K562 (cell line): ENCODE data around the gene IL15RA. TPM values are rescaled to one million over a fixed set of nuclear protein-coding genes. Genes with fewer than 3 reads are reported as not detected.

Source experiments
- ATAC-seq: fragments of 200-7000 bp; cut with Tn5 transposase; 3 replicates; pipeline ENCODE4 v1.9.1; 2020; ENCODE audit warnings: moderate library complexity
- BruUV-seq: library from RNA; stranded (reverse); fragments of 400-500 nt; replicated peaks from 2 replicates; lab custom pipeline; 2021; lab: Mats Ljungman, UMichigan
- CTCF ChIA-PET: fragments of 300-600 bp; formaldehyde crosslinking; extraction: SDS; loops from one replicate; lab custom pipeline; 2021; ENCODE audit warnings: low intra/inter-chr PET ratio; lab: Yijun Ruan, JAX
- POLR2A ChIA-PET: fragments of 300-600, 350-650 bp; sonication (Branson Sonifier 250); formaldehyde crosslinking; extraction: SDS; loops from one replicate; lab custom pipeline; 2021; ENCODE audit warnings: antibody characterized with exemption, inconsistent platforms; lab: Yijun Ruan, JAX
- DNase-seq, 4 experiments: peaks; one replicate each; pipeline versions ENCODE4 v3.0.0 to v3.0.0-alpha.2; 2011 to 2018; ENCODE audit warnings: low spot score in 3 of 4, mixed read lengths in 3 of 4; ENCODE audit errors: extremely low read depth in 1 of 4
- FAIRE-seq: peaks from 2 replicates; lab custom pipeline; 2011; peaks lifted over from hg19 to GRCh38; lab: Jason Lieb, UNC
- H2AFZ ChIP-seq: 2 replicates; pipeline ENCODE4 v1.6.0; 2011; ENCODE audit warnings: low read depth, low read length, control low read depth, inconsistent platforms
- H3K27ac ChIP-seq: fragments of 200-600 bp; 3 replicates; pipeline ENCODE4 v1.8.0; 2011; ENCODE audit warnings: low read depth, mild to moderate bottlenecking, control low read depth, inconsistent platforms, low read length, moderate library complexity, mixed read lengths; ENCODE audit errors: extremely low read depth
- H3K27me3 ChIP-seq, 2 experiments: fragments of 300-600 bp in 1 of 2; 2 replicates in 1 of 2; 3 replicates in 1 of 2; pipeline versions ENCODE4 v1.6.0 to v1.8.0; 2011; ENCODE audit warnings: inconsistent platforms in 2 of 2, low read length in 2 of 2, mild to moderate bottlenecking in 1 of 2, mixed read lengths in 1 of 2, moderate library complexity in 1 of 2; ENCODE audit not compliant: control insufficient read depth in 2 of 2, insufficient read depth in 2 of 2
- H3K36me3 ChIP-seq: fragments of 300-600 bp; 3 replicates; pipeline ENCODE4 v1.8.0; 2011; ENCODE audit warnings: mild to moderate bottlenecking, low read length, inconsistent platforms; ENCODE audit not compliant: control insufficient read depth, insufficient read depth
- H3K4me1 ChIP-seq, 2 experiments: fragments of 200-600 bp in 1 of 2; replicated peaks in 1 of 2; 2 replicates in 1 of 2; 3 replicates in 1 of 2; pipeline versions ENCODE4 v1.5.1 to v1.8.0; 2011; ENCODE audit warnings: inconsistent platforms in 2 of 2, low read length in 2 of 2, mild to moderate bottlenecking in 1 of 2, mixed read lengths in 1 of 2, moderate library complexity in 1 of 2; ENCODE audit not compliant: control insufficient read depth in 2 of 2, insufficient read depth in 2 of 2
- H3K4me2 ChIP-seq: 2 replicates; pipeline ENCODE4 v1.6.1; 2011; ENCODE audit warnings: low read length, control low read depth, inconsistent platforms, mixed read lengths; ENCODE audit not compliant: insufficient read depth
- H3K4me3 ChIP-seq: fragments of 200-600 bp; sonication (generic), shearing (Covaris generic); 2 replicates; pipeline ENCODE4 v1.5.1; 2016; ENCODE audit warnings: control low read depth, inconsistent platforms
- H3K79me2 ChIP-seq: fragments of 200-600 bp; 3 replicates; pipeline ENCODE4 v1.8.0; 2011; ENCODE audit warnings: low read length, inconsistent platforms; ENCODE audit not compliant: control insufficient read depth, insufficient read depth
- H3K9ac ChIP-seq, 2 experiments: 2 replicates each; pipeline versions ENCODE4 v1.6.0 to v1.6.1; 2011; ENCODE audit warnings: low read depth in 2 of 2, low read length in 2 of 2, control low read depth in 1 of 2, inconsistent platforms in 1 of 2, mild to moderate bottlenecking in 1 of 2, mixed read lengths in 1 of 2; ENCODE audit not compliant: insufficient read depth in 1 of 2
- H3K9me1 ChIP-seq: one replicate; pipeline ENCODE4 v1.6.0; 2011; ENCODE audit warnings: inconsistent platforms, mild to moderate bottlenecking, low read length, moderate library complexity; ENCODE audit not compliant: control insufficient read depth, insufficient read depth
- H3K9me3 ChIP-seq: replicated peaks from 2 replicates; pipeline ENCODE4 v1.5.1; 2011; ENCODE audit warnings: low read depth, low read length, inconsistent platforms; ENCODE audit not compliant: control insufficient read depth, insufficient read depth
- H4K20me1 ChIP-seq: replicated peaks from 2 replicates; pipeline ENCODE4 v1.6.1; 2011; ENCODE audit warnings: low read length, inconsistent platforms, mixed read lengths; ENCODE audit not compliant: control insufficient read depth, insufficient read depth
- CHD4 ChIP-seq: fragments of 200-600 bp; sonication (generic); IDR thresholded peaks from 3 replicates; pipeline ENCODE4 v1.6.1; 2012; ENCODE audit warnings: low read depth, mild to moderate bottlenecking, mixed read lengths, low read length, inconsistent platforms; ENCODE audit not compliant: insufficient read depth, insufficient replicate concordance, poor library complexity, severe bottlenecking
- ETV1 ChIP-seq: fragments of 450-650 bp; conservative IDR thresholded peaks from 2 replicates; pipeline ENCODE4 v1.6.1; 2016; ENCODE audit warnings: missing genetic modification characterization, control low read depth, low read depth, missing compliant biosample characterization
- FOXM1 ChIP-seq, 2 experiments: fragments of 450-650 bp in 1 of 2; sonication (generic) in 1 of 2; formaldehyde crosslinking in 1 of 2; IDR thresholded peaks; 2 replicates each; pipeline versions ENCODE4 v1.6.1 to v1.9.0; 2017 to 2022; ENCODE audit warnings: low read depth in 2 of 2, mild to moderate bottlenecking in 2 of 2, missing genetic modification reagents in 1 of 2, moderate library complexity in 1 of 2
- KLF6 ChIP-seq: fragments of 250-450 bp; sonication (Bioruptor Pico); IDR thresholded peaks from 2 replicates; pipeline ENCODE4 v1.4.0; 2020; ENCODE audit warnings: mild to moderate bottlenecking, moderate library complexity, borderline replicate concordance
- MIER1 ChIP-seq: fragments of 450-650 bp; IDR thresholded peaks from 2 replicates; pipeline ENCODE4 v1.6.1; 2016; ENCODE audit warnings: antibody characterized with exemption, mild to moderate bottlenecking, low read depth
- MTA2 ChIP-seq: fragments of 450-650 bp; IDR thresholded peaks from 2 replicates; pipeline ENCODE4 v1.6.1; 2016; ENCODE audit warnings: low read depth
- PPARD ChIP-seq: fragments of 250-450 bp; sonication (Bioruptor Pico); IDR thresholded peaks from 2 replicates; pipeline ENCODE4 v1.8.0; 2022; ENCODE audit warnings: inconsistent platforms, mild to moderate bottlenecking, moderate library complexity
- PTBP1 ChIP-seq: fragments of 200-400 bp; formaldehyde crosslinking; IDR thresholded peaks from 2 replicates; pipeline ENCODE4 v1.6.1; 2017; ENCODE audit warnings: low read depth, low read length
- PURB ChIP-seq: sonication (generic); formaldehyde crosslinking; IDR thresholded peaks from 2 replicates; pipeline ENCODE4 v1.9.0; 2021; ENCODE audit warnings: low read depth, mild to moderate bottlenecking, missing genetic modification reagents
- RBM25 ChIP-seq: fragments of 200-400 bp; formaldehyde crosslinking; IDR thresholded peaks from 2 replicates; pipeline ENCODE4 v1.6.1; 2018; ENCODE audit warnings: low read length, low read depth, moderate library complexity; ENCODE audit not compliant: severe bottlenecking
- SMARCE1 ChIP-seq: fragments of 450-650 bp; IDR thresholded peaks from 2 replicates; pipeline ENCODE4 v1.7.1; 2016; ENCODE audit warnings: mild to moderate bottlenecking
- SOX6 ChIP-seq: fragments of 450-650 bp; IDR thresholded peaks from 2 replicates; pipeline ENCODE4 v1.6.1; 2014; ENCODE audit warnings: mild to moderate bottlenecking
- THRAP3 ChIP-seq: fragments of 450-650 bp; IDR thresholded peaks from 2 replicates; pipeline ENCODE4 v1.6.1; 2016; ENCODE audit warnings: mild to moderate bottlenecking, inconsistent platforms, borderline replicate concordance
- ZFP91 ChIP-seq: sonication (generic); formaldehyde crosslinking; IDR thresholded peaks from 2 replicates; pipeline ENCODE4 v1.8.0; 2022; ENCODE audit warnings: mild to moderate bottlenecking, missing genetic modification reagents
- ZKSCAN8 ChIP-seq: fragments of 200-800 bp; sonication (Bioruptor generic); IDR thresholded peaks from 2 replicates; pipeline ENCODE4 v1.6.1; 2016; ENCODE audit warnings: missing genetic modification characterization, missing compliant biosample characterization
- ZNF511 ChIP-seq: sonication (generic); formaldehyde crosslinking; IDR thresholded peaks from 2 replicates; pipeline ENCODE4 v1.8.0; 2022; ENCODE audit warnings: mild to moderate bottlenecking, missing genetic modification reagents
- WGBS: fragments of 100-300 bp; shearing (Covaris generic); methylation state at CpG from one replicate; pipeline ENCODE4 v1.1.6; 2016; ENCODE audit warnings: low coverage, mixed read lengths; ENCODE audit not compliant: insufficient coverage; ENCODE audit errors: missing lambda C conversion rate; 5-methylcytosine and 5-hydroxymethylcytosine counted together
- in situ Hi-C: fragments of 300-500 bp; cut with MboI; formaldehyde crosslinking; loops from 4 replicates; pipeline ENCODE4 v1.15.0; 2018; ENCODE audit warnings: inconsistent platforms, mixed read lengths
- intact Hi-C: fragments of 100-400 bp; cut with micrococcal nuclease; formaldehyde crosslinking; loops from 2 replicates; pipeline ENCODE4 v1.14.2; 2022
- polyA plus RNA-seq, 8 experiments: library from polyadenylated mRNA; depleted of rRNA in 4 of 8; stranded (reverse) in 5 of 8; unstranded in 3 of 8; fragments of >200 nt; fragmentation: Nextera tagmentation in 2 of 8; fragmentation: Illumina TruSeq in 1 of 8; extraction: Ambion mirVana in 2 of 8; extraction: Trizol in 1 of 8; gene quantifications; 2 replicates each; pipeline versions ENCODE4 v1.2.1 to v1.2.3, GENCODE V29; 2011 to 2014; ENCODE audit warnings: inconsistent platforms in 1 of 8, missing spikeins in 1 of 8
- total RNA-seq, 7 experiments: library from RNA; depleted of rRNA in 6 of 7; stranded (reverse); fragments of >200 nt in 6 of 7; fragmentation: Illumina TruSeq in 2 of 7; extraction: Trizol in 2 of 7; gene quantifications; 2 replicates each; pipeline versions ENCODE4 v1.2.1 to v1.2.3, GENCODE V29; 2011 to 2021; ENCODE audit warnings: low replicate concordance in 1 of 7
- TF ChIP-seq, protein P1 (sequence below): IDR thresholded peaks from 3 replicates; pipeline ENCODE4 v1.6.1; 2011; ENCODE audit warnings: borderline replicate concordance, mild to moderate bottlenecking, moderate library complexity; ENCODE audit not compliant: insufficient read length; ENCODE audit errors: extremely low read depth

The IL15RA gene
- total and polyA plus RNA-seq, 9 of the 15 experiments (the other 6 are each of a cell fraction or from before 2014, with no cell fraction given) = 1.2 to 11.7 (median 8.0) TPM

DNA sequence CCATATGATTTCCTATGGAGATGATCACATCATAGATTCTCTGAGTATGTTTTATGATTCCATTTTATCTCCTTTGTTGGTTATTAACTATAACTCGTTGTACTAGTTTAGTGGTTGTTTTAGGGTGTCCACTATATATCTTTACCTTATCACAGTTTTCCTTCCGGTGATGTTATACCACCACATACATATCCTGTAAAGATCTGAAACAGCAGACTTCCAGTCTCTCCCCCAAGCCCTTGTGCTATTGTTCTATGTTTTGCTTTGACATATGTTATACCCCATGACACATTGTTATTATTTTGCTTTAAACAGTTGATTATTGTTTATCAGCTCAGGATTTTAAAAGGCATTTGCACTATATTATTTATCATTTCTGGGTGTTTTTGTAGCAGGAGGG is 7.3 kb downstream of the IL15RA start:
- ATAC-seq = 0 out of 3 replicates have a peak, but pooled peaks have one; percentile 15
- TF ChIP-seq ZFP91 (CRISPR knock-in tag) = no peak
- TF ChIP-seq SMARCE1 = 0 out of 2 replicates have a peak, but pooled peaks have one; percentile 29
- TF ChIP-seq SOX6 = peak; percentile 79
- TF ChIP-seq ETV1 (tag) = peak; percentile 61
- TF ChIP-seq THRAP3 = no peak
- no peak for TF ChIP-seq MIER1
- TF ChIP-seq PTBP1 = no peak
- TF ChIP-seq, protein P1, sequence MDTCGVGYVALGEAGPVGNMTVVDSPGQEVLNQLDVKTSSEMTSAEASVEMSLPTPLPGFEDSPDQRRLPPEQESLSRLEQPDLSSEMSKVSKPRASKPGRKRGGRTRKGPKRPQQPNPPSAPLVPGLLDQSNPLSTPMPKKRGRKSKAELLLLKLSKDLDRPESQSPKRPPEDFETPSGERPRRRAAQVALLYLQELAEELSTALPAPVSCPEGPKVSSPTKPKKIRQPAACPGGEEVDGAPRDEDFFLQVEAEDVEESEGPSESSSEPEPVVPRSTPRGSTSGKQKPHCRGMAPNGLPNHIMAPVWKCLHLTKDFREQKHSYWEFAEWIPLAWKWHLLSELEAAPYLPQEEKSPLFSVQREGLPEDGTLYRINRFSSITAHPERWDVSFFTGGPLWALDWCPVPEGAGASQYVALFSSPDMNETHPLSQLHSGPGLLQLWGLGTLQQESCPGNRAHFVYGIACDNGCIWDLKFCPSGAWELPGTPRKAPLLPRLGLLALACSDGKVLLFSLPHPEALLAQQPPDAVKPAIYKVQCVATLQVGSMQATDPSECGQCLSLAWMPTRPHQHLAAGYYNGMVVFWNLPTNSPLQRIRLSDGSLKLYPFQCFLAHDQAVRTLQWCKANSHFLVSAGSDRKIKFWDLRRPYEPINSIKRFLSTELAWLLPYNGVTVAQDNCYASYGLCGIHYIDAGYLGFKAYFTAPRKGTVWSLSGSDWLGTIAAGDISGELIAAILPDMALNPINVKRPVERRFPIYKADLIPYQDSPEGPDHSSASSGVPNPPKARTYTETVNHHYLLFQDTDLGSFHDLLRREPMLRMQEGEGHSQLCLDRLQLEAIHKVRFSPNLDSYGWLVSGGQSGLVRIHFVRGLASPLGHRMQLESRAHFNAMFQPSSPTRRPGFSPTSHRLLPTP = no peak
- TF ChIP-seq RBM25 = no peak
- TF ChIP-seq PPARD = no peak
- TF ChIP-seq FOXM1 (IDR thresholded peaks at IDR 0.05; ENCODE audit: low read depth) = no peak
- no peak for TF ChIP-seq FOXM1 (CRISPR knock-in tag; IDR thresholded peaks at IDR 0.05; ENCODE audit: low read depth)
- TF ChIP-seq PURB = no peak
- TF ChIP-seq KLF6 (CRISPR knock-in tag) = no peak
- TF ChIP-seq ZNF511 = no peak
- no peak for TF ChIP-seq ZKSCAN8 (CRISPR knock-in tag)
- TF ChIP-seq CHD4 = no peak
- TF ChIP-seq MTA2 = no peak

More for the DNA sequence above, 7.3 kb downstream of the IL15RA start:
- in situ Hi-C loops = no loop called here
- DNase-seq = no peak
- ChIA-PET CTCF (no interaction called here), POLR2A (no interaction called here)
- 5% methylated on average over 2 of the region's 2 CpGs for WGBS
- H4K20me1 ChIP-seq = no peaks in the 10 kb centered on the region; the same call in 1 of the 2 replicates
- intact Hi-C loops = no loop called here
- FAIRE-seq = no peak
- H3K79me2 ChIP-seq = peaks cover 44% of the 10 kb centered on the region
- peaks cover 5% of the 10 kb centered on the region; the same call in 1 of the 3 replicates for H3K36me3 ChIP-seq
- H3K9me1 ChIP-seq = no peaks in the 10 kb centered on the region
- no peak overlapping the region for H3K27ac ChIP-seq
- no peak overlapping the region for H2AFZ ChIP-seq
- no TSS peak for BruUV-seq
- peaks cover 12 to 27% of the 10 kb centered on the region in 2 experiments for H3K4me1 ChIP-seq
- no peak overlapping the region for H3K9ac ChIP-seq
- no peaks in the 10 kb centered on the region for H3K27me3 ChIP-seq
- no peak overlapping the region for H3K4me2 ChIP-seq
- no peak overlapping the region for H3K4me3 ChIP-seq
- no peaks in the 10 kb centered on the region for H3K9me3 ChIP-seq
